NCI-H1092 (cell line): Measurements from ENCODE around the gene MEIS2.

Experiments used
- DNase-seq: peaks from one replicate; lab custom pipeline; 2025; lab: John Stamatoyannopoulos, UW

The MEIS2 gene

GRCh38 chr15:37041042-37041441, 59.3 kb downstream of the MEIS2 start:
- DNase-seq, result no peak

- DNase-seq, result no peak
Observed at GRCh38 chr15:37040072-37040742, 60.1 kb downstream of the MEIS2 start.

- no peak for DNase-seq
Observed at GRCh38 chr15:37038716-37039106, 61.6 kb downstream of the MEIS2 start.

- no peak for DNase-seq
Observed at GRCh38 chr15:37037850-37038715, 62.3 kb downstream of the MEIS2 start.

- no peak for DNase-seq
Observed at GRCh38 chr15:37037071-37037655, 63.2 kb downstream of the MEIS2 start.

- no peak for DNase-seq
Observed at GRCh38 chr15:37034835-37035748, 65.3 kb downstream of the MEIS2 start.

- DNase-seq, result no peak
Observed at GRCh38 chr15:37034392-37034791, 66.0 kb downstream of the MEIS2 start.

GRCh38 chr15:37032091-37032775, 68.1 kb downstream of the MEIS2 start:
- no peak for DNase-seq

- no peak for DNase-seq
Observed at GRCh38 chr15:37031198-37031597, 69.2 kb downstream of the MEIS2 start.

- DNase-seq, result no peak
Observed at GRCh38 chr15:37028625-37029296, 71.6 kb downstream of the MEIS2 start.

GRCh38 chr15:37020852-37021251, 79.5 kb downstream of the MEIS2 start:
- no peak for DNase-seq

GRCh38 chr15:37019479-37020433, 80.6 kb downstream of the MEIS2 start:
- no peak for DNase-seq

GRCh38 chr15:37017031-37017625, 83.2 kb downstream of the MEIS2 start:
- no peak for DNase-seq

- no peak for DNase-seq
Observed at GRCh38 chr15:37016231-37016630, 84.1 kb downstream of the MEIS2 start.

GRCh38 chr15:37015451-37015850, 84.9 kb downstream of the MEIS2 start:
- no peak for DNase-seq

GRCh38 chr15:37015035-37015434, 85.3 kb downstream of the MEIS2 start:
- DNase-seq, result no peak

GRCh38 chr15:37014566-37014965, 85.8 kb downstream of the MEIS2 start:
- no peak for DNase-seq

GRCh38 chr15:37014137-37014536, 86.2 kb downstream of the MEIS2 start:
- no peak for DNase-seq

GRCh38 chr15:37010595-37010994, 89.8 kb downstream of the MEIS2 start:
- no peak for DNase-seq
